T-helper 1 cell treated with Interleukin-12 subunit alpha and Interleukin-12 subunit beta and Interleukin-4 antibody, amounts not matched to agents 30 μg/mL and 1 μg/mL, for 36 hours (primary cell): ENCODE results near the gene DDX1.

Source experiments
- H3K27ac Mint-ChIP-seq: one replicate; pipeline ENCODE4 v1.8.0; 2021; ENCODE audit warnings: mild to moderate bottlenecking, mixed read lengths
- H3K27me3 Mint-ChIP-seq: one replicate; pipeline ENCODE4 v1.8.0; 2021; ENCODE audit warnings: low read depth, mixed read lengths
- H3K36me3 Mint-ChIP-seq: one replicate; pipeline ENCODE4 v1.8.0; 2021; ENCODE audit warnings: low read depth, mixed read lengths
- H3K4me1 Mint-ChIP-seq: one replicate; pipeline ENCODE4 v1.8.0; 2021; ENCODE audit warnings: low read depth, mixed read lengths
- H3K4me3 Mint-ChIP-seq: one replicate; pipeline ENCODE4 v1.8.0; 2021; ENCODE audit warnings: mild to moderate bottlenecking, moderate library complexity, mixed read lengths
- H3K9me3 Mint-ChIP-seq: one replicate; pipeline ENCODE4 v1.8.0; 2021; ENCODE audit warnings: mixed read lengths

DDX1 gene

DNA sequence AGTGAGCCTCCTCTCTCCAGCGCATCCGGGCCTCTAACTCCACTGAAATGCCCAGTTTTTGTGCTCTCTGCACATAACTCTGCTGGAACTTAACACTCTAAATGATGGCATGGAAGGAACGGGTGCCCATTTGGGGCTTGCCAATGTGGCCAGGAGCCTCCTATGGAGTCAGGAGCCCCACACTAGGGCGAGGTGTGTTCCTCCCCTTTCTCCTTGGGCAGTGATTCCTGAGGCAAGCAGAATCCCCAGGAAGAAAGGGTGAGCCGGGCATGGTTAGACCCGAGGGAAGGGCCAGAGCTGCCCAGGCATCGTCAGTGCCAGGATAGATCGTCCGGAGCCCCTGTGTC lies 63.0 kb downstream of the DDX1 start:
- Mint-ChIP-seq H3K27me3 (no peaks in the 10 kb centered on the region), H3K4me3 (no peak overlapping the region), H3K4me1 (no peaks in the 10 kb centered on the region), H3K27ac (no peak overlapping the region), H3K36me3 (no peaks in the 10 kb centered on the region), H3K9me3 (no peaks in the 10 kb centered on the region)

DNA sequence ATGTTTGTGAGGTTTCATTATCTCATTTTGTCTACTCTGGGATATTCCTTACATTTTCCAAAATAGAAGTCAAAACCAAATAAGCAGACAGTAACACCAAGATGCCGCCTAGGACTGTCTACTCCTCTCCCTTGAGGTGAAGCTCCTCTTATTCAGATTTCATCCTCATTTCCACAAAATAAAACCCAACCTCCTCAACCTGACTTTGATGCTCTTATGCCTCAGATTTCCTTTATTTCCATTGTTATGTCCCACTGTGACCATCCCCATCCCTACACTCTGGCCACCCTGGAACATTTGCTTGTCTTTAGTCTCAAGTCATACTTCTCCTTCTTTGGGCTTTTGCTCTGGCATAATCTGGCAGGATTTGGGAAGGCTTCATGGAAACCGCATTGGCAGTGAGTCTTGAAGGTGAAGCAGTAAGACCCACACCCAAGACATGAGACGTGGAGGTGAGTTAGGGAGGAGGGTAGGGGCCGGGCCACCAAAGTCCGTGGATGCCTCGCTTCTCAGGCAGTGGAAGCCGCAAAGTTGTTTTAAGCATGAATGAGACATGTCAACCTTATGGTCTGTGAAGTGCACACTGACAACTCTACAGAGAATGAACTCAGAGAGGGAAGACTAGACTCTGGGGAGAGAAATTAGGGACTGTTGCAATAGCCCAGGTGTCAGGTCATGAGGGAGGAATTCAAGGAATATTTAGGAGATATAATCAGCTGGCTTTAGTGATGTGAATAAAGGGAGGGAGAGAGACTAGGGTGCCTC lies 63.6 kb downstream of the DDX1 start:
- Mint-ChIP-seq H3K9me3 (no peaks in the 10 kb centered on the region), H3K27ac (no peak overlapping the region), H3K27me3 (no peaks in the 10 kb centered on the region), H3K36me3 (no peaks in the 10 kb centered on the region), H3K4me1 (no peaks in the 10 kb centered on the region), H3K4me3 (no peak overlapping the region)

DNA sequence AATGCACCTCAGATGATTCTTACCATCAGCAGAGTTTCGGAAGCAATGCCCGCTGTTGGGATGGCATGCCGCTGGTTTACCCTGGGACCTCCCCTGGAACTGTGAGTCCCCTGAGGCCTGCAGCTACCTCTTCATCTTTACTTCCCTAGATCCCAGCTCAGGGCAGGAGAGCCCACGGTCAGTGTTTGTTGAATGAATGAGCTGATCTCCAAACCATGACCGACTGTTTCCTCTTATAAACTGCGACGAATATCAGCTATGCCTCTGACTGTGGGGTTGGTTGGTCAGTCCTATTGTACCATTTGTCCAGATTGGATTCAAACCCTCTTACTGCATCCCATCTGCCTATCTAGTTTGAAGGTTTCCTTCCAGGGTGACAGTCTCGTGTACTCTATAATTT lies 64.4 kb downstream of the DDX1 start:
- Mint-ChIP-seq H3K4me1 (no peaks in the 10 kb centered on the region), H3K36me3 (no peaks in the 10 kb centered on the region), H3K27ac (no peak overlapping the region), H3K4me3 (no peak overlapping the region), H3K9me3 (no peaks in the 10 kb centered on the region), H3K27me3 (no peaks in the 10 kb centered on the region)

DNA sequence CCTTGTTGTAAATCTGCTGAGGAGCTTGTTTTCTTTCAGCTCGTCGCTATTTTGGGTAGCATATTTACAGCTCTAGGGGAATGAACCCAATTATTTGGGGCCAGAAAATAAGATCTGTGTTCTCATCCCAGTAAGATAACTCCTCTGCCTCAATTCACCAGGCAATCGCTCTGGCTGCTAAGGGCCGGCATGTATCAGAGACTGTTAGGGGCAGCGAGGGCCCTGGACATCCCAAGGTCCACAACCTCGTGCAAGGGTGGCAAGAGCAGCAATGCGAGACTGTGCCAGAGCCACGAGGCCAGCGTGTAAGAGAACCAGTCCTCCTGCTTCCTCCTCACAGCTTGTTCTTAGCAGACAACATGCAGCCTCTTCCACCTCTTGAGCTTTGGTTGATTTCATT lies 66.1 kb downstream of the DDX1 start:
- no peaks in the 10 kb centered on the region for H3K4me1 Mint-ChIP-seq
- H3K27me3 Mint-ChIP-seq: no peaks in the 10 kb centered on the region
- no peaks in the 10 kb centered on the region for H3K36me3 Mint-ChIP-seq
- H3K4me3 Mint-ChIP-seq: no peak overlapping the region
- H3K9me3 Mint-ChIP-seq: no peaks in the 10 kb centered on the region
- no peak overlapping the region for H3K27ac Mint-ChIP-seq

DNA sequence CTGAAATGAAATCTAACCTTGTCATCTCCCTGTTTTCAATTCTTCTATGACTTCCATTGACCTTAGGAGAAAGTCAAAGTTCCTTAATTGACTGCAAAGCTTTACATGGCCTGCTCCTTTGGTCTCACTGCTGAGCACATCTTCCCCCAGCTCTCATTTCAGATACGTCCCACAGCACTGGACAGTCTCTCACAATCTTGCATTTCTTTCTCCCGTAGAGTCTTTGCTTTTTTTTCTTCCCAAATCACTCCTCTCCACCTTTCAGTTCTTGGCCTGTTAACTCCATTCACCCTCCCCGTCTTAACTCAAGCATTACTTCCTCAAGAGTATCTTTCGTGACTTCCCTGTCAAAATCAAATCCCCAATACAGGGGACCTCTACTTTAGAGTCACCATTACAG lies 67.2 kb downstream of the DDX1 start:
- no peaks in the 10 kb centered on the region for H3K27me3 Mint-ChIP-seq
- H3K36me3 Mint-ChIP-seq: no peaks in the 10 kb centered on the region
- H3K9me3 Mint-ChIP-seq: no peaks in the 10 kb centered on the region
- H3K27ac Mint-ChIP-seq: no peak overlapping the region
- no peak overlapping the region for H3K4me3 Mint-ChIP-seq
- H3K4me1 Mint-ChIP-seq: no peaks in the 10 kb centered on the region

DNA sequence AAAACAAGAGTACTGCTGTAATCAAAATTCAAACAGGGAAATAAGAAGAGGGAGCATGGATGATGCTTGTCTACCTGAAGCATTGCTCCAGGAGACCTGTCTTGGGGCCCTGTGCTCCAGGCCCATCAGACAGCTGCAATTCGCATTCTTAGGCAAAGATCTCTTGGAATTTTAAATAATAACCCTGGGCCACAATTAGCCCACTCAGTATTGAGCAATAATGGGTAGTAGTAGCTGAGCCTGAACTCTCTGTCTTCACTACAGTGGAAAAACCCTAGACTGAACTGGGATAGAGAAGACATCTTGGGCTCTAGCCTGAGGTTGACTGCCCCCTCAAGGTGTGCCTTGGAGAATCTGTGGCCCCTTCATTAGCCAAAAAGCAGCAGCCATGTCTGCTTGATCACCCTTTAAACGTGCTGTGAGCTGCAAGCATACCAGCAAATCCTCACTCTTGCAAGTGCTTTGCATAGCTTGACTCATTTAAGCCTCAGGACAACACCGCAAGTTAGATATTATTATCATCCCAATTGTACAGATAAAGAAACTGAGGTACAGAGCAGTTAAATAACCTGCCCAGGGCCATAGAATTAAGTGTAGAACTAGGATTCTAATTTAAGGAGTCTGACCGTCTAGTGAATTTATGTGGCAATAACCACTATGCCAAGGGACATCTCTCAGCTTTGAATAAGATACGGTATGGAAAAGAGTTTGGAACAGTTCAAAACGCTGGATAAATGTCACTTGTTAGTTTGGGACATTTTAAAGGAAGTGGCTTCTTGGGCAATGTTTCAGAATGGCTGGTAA lies 69.0 kb downstream of the DDX1 start:
- Mint-ChIP-seq H3K4me1 (no peaks in the 10 kb centered on the region), H3K27ac (no peak overlapping the region), H3K9me3 (no peaks in the 10 kb centered on the region), H3K27me3 (no peaks in the 10 kb centered on the region), H3K4me3 (no peak overlapping the region), H3K36me3 (no peaks in the 10 kb centered on the region)

DNA sequence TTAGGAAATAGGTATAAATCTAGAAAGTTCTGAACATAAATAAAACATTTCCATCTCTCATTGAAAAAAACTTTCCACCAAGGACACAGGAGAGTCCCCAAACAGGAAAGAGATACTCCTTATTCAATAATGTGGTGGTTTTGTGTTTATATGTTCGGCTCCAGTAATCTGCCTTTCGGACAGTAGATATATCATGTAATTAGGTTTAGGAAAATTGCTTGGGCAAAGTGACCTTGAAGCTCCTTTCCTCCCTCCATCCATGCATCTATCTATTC lies 69.6 kb downstream of the DDX1 start:
- Mint-ChIP-seq H3K4me1 (no peaks in the 10 kb centered on the region), H3K27ac (no peak overlapping the region), H3K36me3 (no peaks in the 10 kb centered on the region), H3K27me3 (no peaks in the 10 kb centered on the region), H3K4me3 (no peak overlapping the region), H3K9me3 (no peaks in the 10 kb centered on the region)

DNA sequence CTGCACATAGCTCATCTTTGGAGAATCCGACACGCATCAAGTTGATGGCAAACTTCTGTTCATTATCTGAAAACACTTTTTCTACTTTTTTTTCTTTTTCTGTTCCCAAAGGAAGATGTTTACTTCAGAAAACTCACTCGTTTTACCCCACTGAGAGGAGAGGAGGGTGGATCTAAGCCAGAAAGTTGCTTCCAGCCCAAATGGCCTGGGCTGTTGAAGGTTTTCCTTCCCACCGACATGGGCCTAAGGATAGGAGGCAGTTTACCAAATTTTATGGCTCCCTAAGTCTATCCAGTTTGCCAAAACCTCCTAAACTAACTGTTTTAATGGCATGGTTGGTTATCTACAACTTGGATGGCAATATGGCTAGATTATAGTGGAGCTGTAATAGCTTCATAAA lies 70.4 kb downstream of the DDX1 start:
- Mint-ChIP-seq H3K27me3 (no peaks in the 10 kb centered on the region), H3K36me3 (no peaks in the 10 kb centered on the region), H3K27ac (no peak overlapping the region), H3K4me1 (no peaks in the 10 kb centered on the region), H3K4me3 (no peak overlapping the region), H3K9me3 (no peaks in the 10 kb centered on the region)

DNA sequence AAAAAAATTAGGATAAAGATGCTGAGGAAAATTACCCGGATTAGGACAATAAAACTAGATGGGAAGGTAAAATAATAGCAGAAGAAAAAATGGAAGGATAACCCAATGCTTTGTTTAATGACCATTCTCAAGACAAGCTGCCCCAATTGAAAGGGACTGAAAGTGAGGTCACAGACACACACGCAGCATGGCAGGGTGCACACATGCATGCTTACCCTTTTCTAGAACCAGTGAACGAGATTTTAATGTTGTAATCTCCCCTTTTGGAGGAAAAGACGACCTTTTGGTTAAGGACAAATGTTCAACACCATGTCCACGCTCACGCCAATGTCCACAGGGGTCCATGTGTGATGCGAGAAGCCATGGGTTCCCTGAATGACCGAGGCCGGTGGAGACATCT lies 70.9 kb downstream of the DDX1 start:
- Mint-ChIP-seq H3K9me3 (no peaks in the 10 kb centered on the region), H3K27ac (no peak overlapping the region), H3K36me3 (no peaks in the 10 kb centered on the region), H3K4me1 (no peaks in the 10 kb centered on the region), H3K27me3 (no peaks in the 10 kb centered on the region), H3K4me3 (no peak overlapping the region)

DNA sequence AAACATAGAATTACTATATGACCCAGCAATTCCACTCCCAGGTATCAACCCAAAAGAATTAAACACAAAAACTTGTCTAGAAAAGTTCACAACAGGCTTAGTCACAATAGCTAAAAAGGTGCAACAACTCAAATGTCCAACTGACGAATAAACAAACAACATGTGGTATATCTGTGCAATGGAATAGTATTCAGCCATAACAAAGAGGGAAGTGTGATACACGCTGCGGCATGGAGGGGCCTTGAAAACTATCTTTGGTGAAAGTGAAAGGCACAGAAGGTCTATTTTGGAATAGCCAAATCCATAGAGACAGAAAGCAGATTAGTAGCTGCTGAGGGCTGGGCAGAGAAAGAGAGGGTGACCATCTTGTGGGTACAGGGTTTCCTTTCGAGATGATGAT lies 72.1 kb downstream of the DDX1 start:
- Mint-ChIP-seq H3K27me3 (no peaks in the 10 kb centered on the region), H3K36me3 (no peaks in the 10 kb centered on the region), H3K27ac (no peak overlapping the region), H3K9me3 (no peaks in the 10 kb centered on the region), H3K4me1 (no peaks in the 10 kb centered on the region), H3K4me3 (no peak overlapping the region)

DNA sequence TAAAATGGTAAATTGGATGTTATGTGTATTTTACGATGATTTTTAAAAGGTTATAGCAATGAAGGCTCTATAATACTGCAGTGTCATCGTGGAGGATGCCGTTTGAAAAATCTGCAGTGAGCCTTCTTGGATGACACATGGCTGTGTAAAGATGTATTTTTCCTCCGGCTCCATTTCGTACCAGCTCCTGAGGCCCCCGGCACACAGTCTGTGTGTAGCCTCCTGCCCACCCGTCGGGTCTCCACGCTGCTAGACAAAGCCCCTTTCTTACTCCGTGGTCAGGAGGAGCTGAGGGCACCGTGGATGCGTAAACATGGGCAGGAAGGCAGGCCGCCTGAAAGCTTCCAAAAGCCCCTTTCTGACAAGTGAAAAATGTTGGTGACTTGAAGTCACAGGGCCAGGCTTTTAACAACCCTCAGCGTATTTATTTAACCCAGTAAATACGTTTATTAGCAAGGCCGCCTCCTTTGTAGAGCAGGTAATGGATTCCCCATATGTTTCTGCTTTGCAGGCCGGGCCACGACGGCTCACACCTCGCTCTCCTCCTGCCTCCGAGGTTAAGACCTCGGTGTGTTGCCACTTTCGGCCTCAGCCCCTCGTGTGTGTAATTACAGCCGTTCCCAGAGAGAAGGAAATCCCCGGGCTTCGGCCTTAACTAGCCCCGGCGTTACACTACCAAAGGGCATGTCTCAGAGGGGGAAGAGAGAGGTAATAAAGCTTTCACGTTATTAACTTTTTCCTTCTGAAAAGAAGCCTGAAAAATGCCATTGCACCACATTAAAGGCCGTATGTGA lies 72.8 kb downstream of the DDX1 start:
- Mint-ChIP-seq H3K4me1 (no peaks in the 10 kb centered on the region), H3K27ac (no peak overlapping the region), H3K4me3 (no peak overlapping the region), H3K36me3 (no peaks in the 10 kb centered on the region), H3K27me3 (no peaks in the 10 kb centered on the region), H3K9me3 (no peaks in the 10 kb centered on the region)

DNA sequence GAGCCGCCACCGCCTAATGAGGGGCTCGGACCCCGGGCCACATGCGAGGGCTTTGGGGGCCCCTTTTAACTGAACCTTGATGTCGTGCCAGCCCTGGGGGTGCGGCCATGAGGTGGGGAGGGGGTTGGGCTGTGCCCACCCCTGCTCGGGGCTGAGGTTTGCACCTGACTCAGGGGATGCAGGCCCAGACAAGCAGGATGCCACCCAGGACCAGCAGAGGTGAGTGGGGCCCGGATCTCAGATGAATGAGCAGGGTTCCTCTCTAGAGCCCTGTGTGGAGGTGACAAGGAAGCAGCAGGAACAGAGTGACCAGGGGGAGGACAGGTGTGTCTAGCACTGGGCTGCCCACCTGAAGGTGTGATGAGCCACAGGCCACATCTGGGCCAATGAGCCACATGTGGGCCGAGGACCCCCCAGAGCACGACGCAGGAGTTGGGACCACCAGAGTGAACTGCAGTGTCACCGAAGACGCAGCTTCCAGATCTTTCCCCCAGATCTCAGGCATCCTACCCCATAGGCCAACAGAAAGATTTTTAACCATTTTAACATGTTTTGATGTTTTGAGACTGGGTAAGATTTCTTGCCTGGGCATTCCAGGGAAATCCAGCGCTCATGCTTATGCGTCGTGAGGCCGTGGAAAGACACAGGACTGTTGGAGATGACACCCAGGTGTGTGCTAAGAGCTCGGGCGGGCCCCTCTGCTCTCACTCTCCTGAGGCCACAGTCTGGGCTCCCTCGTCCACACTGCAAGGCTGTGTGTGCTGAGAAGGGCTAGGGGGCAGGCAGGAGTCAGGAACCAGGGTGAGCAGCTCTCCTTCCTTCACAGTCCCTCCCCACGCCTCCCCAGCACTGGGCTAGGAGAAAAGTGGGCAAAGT lies 73.6 kb downstream of the DDX1 start:
- H3K36me3 Mint-ChIP-seq: no peaks in the 10 kb centered on the region
- no peak overlapping the region for H3K4me3 Mint-ChIP-seq
- no peak overlapping the region for H3K27ac Mint-ChIP-seq
- H3K9me3 Mint-ChIP-seq: no peaks in the 10 kb centered on the region
- no peaks in the 10 kb centered on the region for H3K4me1 Mint-ChIP-seq
- H3K27me3 Mint-ChIP-seq: no peaks in the 10 kb centered on the region

DNA sequence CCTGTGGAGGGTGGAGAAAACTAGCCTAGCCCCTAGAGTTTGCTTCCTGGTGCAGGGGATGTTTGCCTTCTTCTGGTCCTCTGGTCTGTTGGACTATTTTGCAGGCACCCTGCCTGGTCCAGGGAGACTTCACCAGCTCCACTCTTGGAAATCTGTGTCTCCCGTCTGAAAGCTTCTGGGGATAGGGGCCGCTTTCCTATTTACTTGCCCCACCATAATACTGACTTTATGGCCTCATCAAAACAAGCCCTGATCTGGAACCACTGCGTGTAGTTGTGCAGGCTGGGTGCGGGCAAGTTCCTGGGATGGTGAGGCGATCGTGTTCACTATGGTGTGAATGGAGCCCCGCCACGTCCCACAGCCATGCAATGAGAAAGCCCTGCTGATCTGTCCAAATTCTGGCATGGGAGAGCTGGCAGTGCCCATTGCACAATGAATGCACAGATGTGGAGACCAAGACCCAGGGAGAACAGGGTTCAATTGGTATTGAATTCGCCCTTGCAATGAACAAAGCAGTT lies 74.3 kb downstream of the DDX1 start:
- Mint-ChIP-seq H3K4me1 (no peaks in the 10 kb centered on the region), H3K4me3 (no peak overlapping the region), H3K9me3 (no peaks in the 10 kb centered on the region), H3K27me3 (no peaks in the 10 kb centered on the region), H3K36me3 (no peaks in the 10 kb centered on the region), H3K27ac (no peak overlapping the region)
